Mesenchymal stem cell (in vitro differentiated cells and primary cell): Measurements from ENCODE around the gene ARMC12.

Experiments
- DNase-seq: peaks from one replicate; pipeline ENCODE4 v3.0.0-alpha.2; 2013
- H2AFZ ChIP-seq: one replicate; pipeline ENCODE4 v1.6.1; 2013; ENCODE audit warnings: low read depth, mild to moderate bottlenecking, control low read depth, inconsistent platforms, low read length, moderate library complexity
- H2AK5ac ChIP-seq: 2 replicates; pipeline ENCODE4 v1.6.1; 2013; ENCODE audit warnings: low read length, moderate library complexity, mild to moderate bottlenecking, inconsistent platforms; ENCODE audit not compliant: severe bottlenecking
- H2BK120ac ChIP-seq: one replicate; pipeline ENCODE4 v1.6.1; 2013; ENCODE audit warnings: low read depth, mild to moderate bottlenecking, inconsistent platforms, low read length, moderate library complexity
- H2BK12ac ChIP-seq, 2 experiments: one replicate each; pipeline ENCODE4 v1.6.1; 2013; ENCODE audit warnings: inconsistent platforms in 2 of 2, low read length in 2 of 2, mild to moderate bottlenecking in 2 of 2, moderate library complexity in 2 of 2, control low read depth in 1 of 2
- H2BK15ac ChIP-seq: one replicate; pipeline ENCODE4 v1.6.1; 2013; ENCODE audit warnings: mild to moderate bottlenecking, low read depth, inconsistent platforms; ENCODE audit not compliant: poor library complexity, severe bottlenecking
- H2BK5ac ChIP-seq: 2 replicates; pipeline ENCODE4 v1.6.1; 2013; ENCODE audit warnings: low read depth, mild to moderate bottlenecking, low read length, control low read depth, inconsistent platforms; ENCODE audit not compliant: poor library complexity, severe bottlenecking
- H3K14ac ChIP-seq, 2 experiments: one replicate each; pipeline ENCODE4 v1.6.1; 2013; ENCODE audit warnings: inconsistent platforms in 2 of 2, low read length in 2 of 2, control low read depth in 1 of 2, mild to moderate bottlenecking in 1 of 2, moderate library complexity in 1 of 2
- H3K18ac ChIP-seq, 2 experiments: one replicate each; pipeline ENCODE4 v1.6.1; 2013; ENCODE audit warnings: inconsistent platforms in 2 of 2, low read length in 2 of 2, control low read depth in 1 of 2, low read depth in 1 of 2, mild to moderate bottlenecking in 1 of 2
- H3K23ac ChIP-seq, 2 experiments: one replicate each; pipeline ENCODE4 v1.6.1; 2013; ENCODE audit warnings: inconsistent platforms in 2 of 2, low read length in 2 of 2, mild to moderate bottlenecking in 2 of 2, moderate library complexity in 2 of 2, control low read depth in 1 of 2
- H3K27ac ChIP-seq: 2 replicates; pipeline ENCODE4 v1.5.1; 2013; ENCODE audit warnings: mild to moderate bottlenecking, moderate library complexity, low read length, control low read depth, inconsistent platforms; ENCODE audit not compliant: poor library complexity, severe bottlenecking
- H3K27me3 ChIP-seq, 2 experiments: 2 replicates each; pipeline versions ENCODE4 v1.6.1 to v1.7.0; 2013; ENCODE audit warnings: low read length in 2 of 2, mild to moderate bottlenecking in 2 of 2, moderate library complexity in 2 of 2, control low read depth in 1 of 2, inconsistent platforms in 1 of 2; ENCODE audit not compliant: control insufficient read depth in 1 of 2, insufficient read depth in 1 of 2
- H3K36me3 ChIP-seq, 2 experiments: 2 replicates each; pipeline versions ENCODE4 v1.6.1 to v1.7.0; 2013; ENCODE audit warnings: low read length in 2 of 2, control low read depth in 1 of 2, inconsistent platforms in 1 of 2, low read depth in 1 of 2, mild to moderate bottlenecking in 1 of 2; ENCODE audit not compliant: insufficient read depth in 2 of 2, control insufficient read depth in 1 of 2
- H3K4ac ChIP-seq, 2 experiments: one replicate each; pipeline ENCODE4 v1.6.1; 2013; ENCODE audit warnings: inconsistent platforms in 2 of 2, low read length in 2 of 2, mild to moderate bottlenecking in 2 of 2, moderate library complexity in 2 of 2, control low read depth in 1 of 2, low read depth in 1 of 2
- H3K4me1 ChIP-seq: 2 replicates; pipeline ENCODE4 v1.6.1; 2013; ENCODE audit warnings: low read depth, low read length, control low read depth; ENCODE audit not compliant: control insufficient read depth, insufficient read depth
- H3K4me2 ChIP-seq: 2 replicates; pipeline ENCODE4 v1.6.1; 2013; ENCODE audit warnings: low read length, mild to moderate bottlenecking, inconsistent platforms; ENCODE audit not compliant: poor library complexity, severe bottlenecking
- H3K4me3 ChIP-seq, 2 experiments: 2 replicates each; pipeline versions ENCODE4 v1.5.1 to v1.7.0; 2013; ENCODE audit warnings: low read length in 2 of 2, mild to moderate bottlenecking in 2 of 2, control low read depth in 1 of 2, low read depth in 1 of 2; ENCODE audit not compliant: insufficient read depth in 1 of 2
- H3K79me1 ChIP-seq: replicated peaks from 2 replicates; pipeline ENCODE4 v1.6.1; 2013; ENCODE audit warnings: mild to moderate bottlenecking, control low read depth, low read length, inconsistent platforms; ENCODE audit not compliant: poor library complexity, severe bottlenecking
- H3K9ac ChIP-seq: 2 replicates; pipeline ENCODE4 v1.7.0; 2013; ENCODE audit warnings: mild to moderate bottlenecking, low read length, moderate library complexity
- H3K9me3 ChIP-seq: 2 replicates; pipeline ENCODE4 v1.7.0; 2013; ENCODE audit warnings: mild to moderate bottlenecking, low read length; ENCODE audit not compliant: control insufficient read depth
- H4K8ac ChIP-seq: one replicate; pipeline ENCODE4 v1.6.1; 2013; ENCODE audit warnings: inconsistent platforms, mild to moderate bottlenecking, low read length, moderate library complexity
- H4K91ac ChIP-seq: one replicate; pipeline ENCODE4 v1.6.1; 2013; ENCODE audit warnings: mild to moderate bottlenecking, low read length, inconsistent platforms
- WGBS: methylation state at CpG from one replicate; pipeline ENCODE4 v1.1.7; 2013; ENCODE audit warnings: mixed read lengths; 5-methylcytosine and 5-hydroxymethylcytosine counted together

ARMC12 gene

GRCh38 chr6:35754452-35755277 lies 17.8 kb downstream of the ARMC12 start:
- Histone ChIP-seq H3K36me3 (no peaks in the 10 kb centered on the region), H3K9ac (no peak overlapping the region), H2BK12ac (no peak overlapping the region), H3K4me3 (no peak overlapping the region), H2BK120ac (no peak overlapping the region), H3K4me1 (no peaks in the 10 kb centered on the region), H2AK5ac (no peak overlapping the region), H3K18ac (no peak overlapping the region), H3K27ac (no peak overlapping the region), H3K79me1 (no peaks in the 10 kb centered on the region), H3K27me3 (peaks cover 16 to 58% of the 10 kb centered on the region in 2 experiments), H3K9me3 (no peaks in the 10 kb centered on the region), H4K91ac (no peak overlapping the region), H3K14ac (no peak overlapping the region), H4K8ac (no peak overlapping the region), H2BK5ac (no peak overlapping the region), H2BK15ac (no peak overlapping the region), H3K4ac (no peak overlapping the region), H2AFZ (no peak overlapping the region), H3K23ac (no peak overlapping the region), H3K4me2 (no peak overlapping the region)
- DNase-seq, result no peak
- 81% methylated on average over 6 of the region's 6 CpGs for WGBS

GRCh38 chr6:35755278-35755924 lies 18.6 kb downstream of the ARMC12 start:
- H3K36me3 ChIP-seq, result no peaks in the 10 kb centered on the region
- H3K18ac ChIP-seq, result no peak overlapping the region
- H2AK5ac ChIP-seq, result no peak overlapping the region
- H4K91ac ChIP-seq, result no peak overlapping the region
- no peak overlapping the region for H3K23ac ChIP-seq
- H3K9me3 ChIP-seq, result no peaks in the 10 kb centered on the region
- H3K4me1 ChIP-seq, result no peaks in the 10 kb centered on the region
- no peak overlapping the region for H2BK15ac ChIP-seq
- H3K4me3 ChIP-seq, result no peak overlapping the region
- H2BK12ac ChIP-seq, result no peak overlapping the region
- 74% methylated on average over 3 of the region's 3 CpGs for WGBS
- no peak overlapping the region for H2BK5ac ChIP-seq
- no peak overlapping the region for H2BK120ac ChIP-seq
- no peak overlapping the region for H2AFZ ChIP-seq
- no peak overlapping the region for H3K4ac ChIP-seq
- no peak overlapping the region for H3K14ac ChIP-seq
- H3K27me3 ChIP-seq, result peaks cover 17 to 60% of the 10 kb centered on the region in 2 experiments
- H4K8ac ChIP-seq, result no peak overlapping the region
- DNase-seq, result no peak
- no peak overlapping the region for H3K4me2 ChIP-seq
- no peaks in the 10 kb centered on the region for H3K79me1 ChIP-seq
- no peak overlapping the region for H3K27ac ChIP-seq
- no peak overlapping the region for H3K9ac ChIP-seq

- H3K4ac ChIP-seq, result no peak overlapping the region
- no peak overlapping the region for H3K27ac ChIP-seq
- no peak overlapping the region for H2BK12ac ChIP-seq
- H3K27me3 ChIP-seq, result peaks cover 21 to 53% of the 10 kb centered on the region in 2 experiments
- no peak overlapping the region for H3K9ac ChIP-seq
- no peak overlapping the region for H2BK5ac ChIP-seq
- H3K36me3 ChIP-seq, result no peaks in the 10 kb centered on the region
- H3K4me1 ChIP-seq, result no peaks in the 10 kb centered on the region
- no peak overlapping the region for H3K4me2 ChIP-seq
- no peak overlapping the region for H2BK15ac ChIP-seq
- no peak overlapping the region for H4K91ac ChIP-seq
- no peak overlapping the region for H4K8ac ChIP-seq
- H3K79me1 ChIP-seq, result no peaks in the 10 kb centered on the region
- no peak overlapping the region for H3K23ac ChIP-seq
- no peaks in the 10 kb centered on the region for H3K9me3 ChIP-seq
- no peak overlapping the region for H3K14ac ChIP-seq
- WGBS, result 60% methylated on average over 8 of the region's 10 CpGs
- DNase-seq, result peak; percentile 52
- no peak overlapping the region for H2BK120ac ChIP-seq
- H3K18ac ChIP-seq, result no peak overlapping the region
- no peak overlapping the region for H2AK5ac ChIP-seq
- H3K4me3 ChIP-seq, result no peak overlapping the region
- H2AFZ ChIP-seq, result no peak overlapping the region
These were observed 20.8 kb downstream of the ARMC12 start for GRCh38 chr6:35757456-35758123.

GRCh38 chr6:35759426-35759825 lies 22.6 kb downstream of the ARMC12 start:
- no peak overlapping the region for H3K9ac ChIP-seq
- H3K4me2 ChIP-seq, result no peak overlapping the region
- no peak overlapping the region for H3K4ac ChIP-seq
- H2AK5ac ChIP-seq, result no peak overlapping the region
- H3K23ac ChIP-seq, result no peak overlapping the region
- no peak overlapping the region for H2BK120ac ChIP-seq
- peaks cover 33 to 70% of the 10 kb centered on the region in 2 experiments for H3K27me3 ChIP-seq
- WGBS, result 66% methylated on average over 3 of the region's 3 CpGs
- H2AFZ ChIP-seq, result no peak overlapping the region
- no peak overlapping the region for H3K27ac ChIP-seq
- H4K8ac ChIP-seq, result no peak overlapping the region
- no peak overlapping the region for H4K91ac ChIP-seq
- no peak overlapping the region for H3K14ac ChIP-seq
- no peak overlapping the region for H3K18ac ChIP-seq
- H3K79me1 ChIP-seq, result no peaks in the 10 kb centered on the region
- no peak overlapping the region for H2BK12ac ChIP-seq
- no peaks in the 10 kb centered on the region for H3K9me3 ChIP-seq
- H3K36me3 ChIP-seq, result no peaks in the 10 kb centered on the region
- no peak for DNase-seq
- H3K4me3 ChIP-seq, result no peak overlapping the region
- no peaks in the 10 kb centered on the region for H3K4me1 ChIP-seq
- no peak overlapping the region for H2BK5ac ChIP-seq
- no peak overlapping the region for H2BK15ac ChIP-seq
